HG03432 (cell line): ENCODE measurements around the gene PSMD9.
"Not testable (repeated sequence)": the region's sequence is repeated elsewhere in the genome, so short reads cannot be mapped to it uniquely, and the experiment has no call there.

Source experiments
- ATAC-seq: cut with Tn5 transposase; IDR thresholded peaks from one replicate; pipeline ENCODE4 v1.9.1; 2021; ENCODE audit warnings: mild to moderate bottlenecking, moderate library complexity; ENCODE audit not compliant: unreplicated experiment

Gene PSMD9

GRCh38 chr12:121872546-121873215 lies 15.9 kb upstream of the PSMD9 start:
- no peak for ATAC-seq

- ATAC-seq: no peak
Measured at GRCh38 chr12:121873216-121873569, 15.4 kb upstream of the PSMD9 start.

- ATAC-seq: no peak
Measured at GRCh38 chr12:121874071-121874470, 14.5 kb upstream of the PSMD9 start.

- no peak for ATAC-seq
Measured at GRCh38 chr12:121875582-121875981, 13.0 kb upstream of the PSMD9 start.

- not testable (repeated sequence) for ATAC-seq
Measured at GRCh38 chr12:121876080-121876447, 12.5 kb upstream of the PSMD9 start.

GRCh38 chr12:121883315-121883660 lies 5.3 kb upstream of the PSMD9 start:
- no peak for ATAC-seq

GRCh38 chr12:121885129-121885528 lies 3.5 kb upstream of the PSMD9 start:
- not testable (repeated sequence) for ATAC-seq

GRCh38 chr12:121888083-121888477 lies 510 bp upstream of the PSMD9 start:
- ATAC-seq: no peak

GRCh38 chr12:121889274-121889624 lies 659 bp downstream of the PSMD9 start:
- ATAC-seq: no peak

- not testable (repeated sequence) for ATAC-seq
Measured at GRCh38 chr12:121889661-121890060, 1.1 kb downstream of the PSMD9 start.

GRCh38 chr12:121892673-121893561 lies 4.3 kb downstream of the PSMD9 start:
- no peak for ATAC-seq

GRCh38 chr12:121893961-121894460 lies 5.4 kb downstream of the PSMD9 start:
- ATAC-seq: no peak

GRCh38 chr12:121894633-121895032 lies 6.0 kb downstream of the PSMD9 start:
- ATAC-seq: no peak

GRCh38 chr12:121898287-121898686 lies 9.7 kb downstream of the PSMD9 start:
- no peak for ATAC-seq

GRCh38 chr12:121899590-121899989 lies 11.0 kb downstream of the PSMD9 start:
- ATAC-seq: no peak

GRCh38 chr12:121903202-121903601 lies 14.6 kb downstream of the PSMD9 start:
- ATAC-seq: no peak

GRCh38 chr12:121905746-121906145 lies 17.2 kb downstream of the PSMD9 start:
- no peak for ATAC-seq

GRCh38 chr12:121908702-121909101 lies 20.1 kb downstream of the PSMD9 start:
- no peak for ATAC-seq

GRCh38 chr12:121911824-121912585 lies 23.4 kb downstream of the PSMD9 start:
- no peak for ATAC-seq

- no peak for ATAC-seq
Measured at GRCh38 chr12:121915841-121916321, 27.3 kb downstream of the PSMD9 start.

GRCh38 chr12:121916719-121917118 lies 28.1 kb downstream of the PSMD9 start:
- no peak for ATAC-seq
